ENCODE results near the gene TXNRD2. TPM values are rescaled to one million over a fixed set of nuclear protein-coding genes. Genes with fewer than 3 reads are reported as not detected.

TXNRD2 gene
- total and polyA plus RNA-seq, 2 experiments from 2014 or later = 11.2 to 12.4 TPM

- Histone ChIP-seq H3K9me2 (ENCODE audit: insufficient read depth) (no peaks in the 10 kb centered on the region), H3K4me1 (ENCODE audit: insufficient read depth) (no peaks in the 10 kb centered on the region), H4K20me1 (replicated peaks; ENCODE audit: insufficient read depth) (no peaks in the 10 kb centered on the region), H3F3A (replicated peaks; ENCODE audit: low read depth) (no peaks in the 10 kb centered on the region), H3K27ac (ENCODE audit: low read depth) (no peak overlapping the region), H2AFZ (no peak overlapping the region), H3K36me3 (ENCODE audit: insufficient read depth) (no peaks in the 10 kb centered on the region), H3K4me3 (no peak overlapping the region), H3K4me2 (no peak overlapping the region), H3K79me2 (replicated peaks; ENCODE audit: insufficient read depth) (no peaks in the 10 kb centered on the region), H3K27me3 (ENCODE audit: insufficient read depth) (no peaks in the 10 kb centered on the region)
- DNase-seq (ENCODE audit: low spot score) (no peak), ATAC-seq (no peak)
- Mint-ChIP-seq H3K27ac (no peak overlapping the region), H3K9me3 (no peaks in the 10 kb centered on the region), H3K36me3 (ENCODE audit: low read depth) (no peaks in the 10 kb centered on the region), H3K4me1 (no peaks in the 10 kb centered on the region), H3K27me3 (ENCODE audit: insufficient read depth, low read depth, poor library complexity) (no peaks in the 10 kb centered on the region), H3K4me3 (no peak overlapping the region)
- TF ChIP-seq CREB1 (CRISPR knock-in tag; IDR thresholded peaks at IDR 0.05; ENCODE audit: low read depth) = no peak
- TF ChIP-seq ZNF462 (CRISPR knock-in tag; IDR thresholded peaks at IDR 0.05) = no peak
- no peak for TF ChIP-seq POLR2AphosphoS5 (IDR thresholded peaks at IDR 0.05; ENCODE audit: low read depth)
- TF ChIP-seq ZNF331 (CRISPR knock-in tag; IDR thresholded peaks at IDR 0.05; ENCODE audit: low read depth) = no peak
- TF ChIP-seq JUNB (IDR thresholded peaks at IDR 0.05; ENCODE audit: unreplicated experiment) = no peak
- TF ChIP-seq STAT1 (IDR thresholded peaks at IDR 0.05; ENCODE audit: unreplicated experiment) = no peak
- TF ChIP-seq ZNF114 (CRISPR knock-in tag; IDR thresholded peaks at IDR 0.05) = no peak
- TF ChIP-seq NANOG (IDR thresholded peaks at IDR 0.05; ENCODE audit: borderline replicate concordance) = no peak
- no peak for TF ChIP-seq EZH2phosphoT487 (IDR thresholded peaks at IDR 0.05; ENCODE audit: unreplicated experiment)
- no peak for TF ChIP-seq EZH2 (IDR thresholded peaks at IDR 0.05; ENCODE audit: low read depth, unreplicated experiment)
- TF ChIP-seq REST (IDR thresholded peaks at IDR 0.05; ENCODE audit: unreplicated experiment) = no peak
- no peak for TF ChIP-seq CTCF (conservative IDR thresholded peaks at IDR 0.05; ENCODE audit: low read depth in 2 of 2)
- no peak for TF ChIP-seq ETS1 (IDR thresholded peaks at IDR 0.05)
These were observed 17.6 kb downstream of the TXNRD2 start for GRCh38 chr22:19923914-19924513.
